ENCODE data around the gene PCNT. TPM values are rescaled to one million over a fixed set of nuclear protein-coding genes. Genes with fewer than 3 reads are reported as not detected.
A peak's percentile ranks its signal among the peaks of the same experiment; 100 is the strongest.
"Not testable (repeated sequence)": the region's sequence is repeated elsewhere in the genome, so short reads cannot be mapped to it uniquely, and the experiment has no call there.

Gene PCNT
- total RNA-seq, 1 donor = 21.6 TPM

GRCh38 chr21:46307625-46308024, 16.3 kb upstream of the PCNT start:
- no peak overlapping the region for H3K4me3 ChIP-seq (ENCODE audit: low read depth, low read length)
- no peak for TF ChIP-seq CTCF (IDR thresholded peaks at IDR 0.05; ENCODE audit: insufficient read depth, low read depth, low read length)
- peak; percentile 39 for DNase-seq (ENCODE audit: low read depth)

- TF ChIP-seq CTCF (IDR thresholded peaks at IDR 0.05; ENCODE audit: insufficient read depth, low read depth, low read length) = no peak
- no peak for DNase-seq (ENCODE audit: low read depth)
- H3K4me3 ChIP-seq (ENCODE audit: low read depth, low read length) = no peak overlapping the region
Observed at GRCh38 chr21:46308431-46308830, 15.5 kb upstream of the PCNT start.

- not testable (repeated sequence) for DNase-seq (ENCODE audit: low read depth); H3K4me3 ChIP-seq (ENCODE audit: low read depth, low read length)
Observed at GRCh38 chr21:46310260-46310659, 13.7 kb upstream of the PCNT start.

- DNase-seq (ENCODE audit: low read depth) = no peak
- H3K4me3 ChIP-seq (ENCODE audit: low read depth, low read length) = no peak overlapping the region
- no peak for TF ChIP-seq CTCF (IDR thresholded peaks at IDR 0.05; ENCODE audit: insufficient read depth, low read depth, low read length)
Observed at GRCh38 chr21:46311568-46311967, 12.4 kb upstream of the PCNT start.

- no peak for TF ChIP-seq CTCF (IDR thresholded peaks at IDR 0.05; ENCODE audit: insufficient read depth, low read depth, low read length)
- no peak for DNase-seq (ENCODE audit: low read depth)
Observed at GRCh38 chr21:46312949-46313348, 11.0 kb upstream of the PCNT start.

GRCh38 chr21:46314441-46315020, 9.4 kb upstream of the PCNT start:
- TF ChIP-seq CTCF (IDR thresholded peaks at IDR 0.05; ENCODE audit: insufficient read depth, low read depth, low read length) = no peak
- no peak for DNase-seq (ENCODE audit: low read depth)

More at GRCh38 chr21:46312949-46313348, 11.0 kb upstream of the PCNT start:
- H3K4me3 ChIP-seq (ENCODE audit: low read depth, low read length) = no peak overlapping the region

GRCh38 chr21:46316708-46317324, 7.1 kb upstream of the PCNT start:
- no peak for TF ChIP-seq CTCF (IDR thresholded peaks at IDR 0.05; ENCODE audit: insufficient read depth, low read depth, low read length)
- no peak for DNase-seq (ENCODE audit: low read depth)
- no peak overlapping the region for H3K4me3 ChIP-seq (ENCODE audit: low read depth, low read length)

More at GRCh38 chr21:46314441-46315020, 9.4 kb upstream of the PCNT start:
- H3K4me3 ChIP-seq (ENCODE audit: low read depth, low read length) = no peak overlapping the region
